ENCODE data around the gene SCAF8.

The SCAF8 gene

DNA sequence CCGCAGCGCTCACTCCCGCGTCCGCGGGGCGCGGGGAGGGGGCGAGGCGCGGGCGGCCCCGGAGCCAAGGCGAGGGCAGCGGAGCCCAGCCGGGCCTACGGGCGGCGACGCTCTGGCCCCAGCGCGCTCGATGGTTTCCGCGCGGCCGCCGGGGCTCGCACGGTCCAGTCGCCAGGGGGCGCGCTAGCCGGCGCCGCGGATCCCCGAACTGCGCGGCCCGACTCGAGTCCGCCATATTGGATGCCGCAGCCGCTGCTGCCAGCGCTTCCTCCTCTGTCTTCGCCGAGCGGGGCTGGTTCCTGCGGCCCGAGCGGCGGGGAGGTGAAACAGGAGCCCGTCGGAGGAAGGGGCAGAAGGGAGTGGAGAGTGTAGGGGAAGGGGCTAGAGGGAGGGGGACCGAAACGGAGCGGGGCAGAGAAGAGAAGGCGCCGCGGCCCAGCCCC, at the start of gene SCAF8 (continued):
- TF ChIP-seq, protein P1, sequence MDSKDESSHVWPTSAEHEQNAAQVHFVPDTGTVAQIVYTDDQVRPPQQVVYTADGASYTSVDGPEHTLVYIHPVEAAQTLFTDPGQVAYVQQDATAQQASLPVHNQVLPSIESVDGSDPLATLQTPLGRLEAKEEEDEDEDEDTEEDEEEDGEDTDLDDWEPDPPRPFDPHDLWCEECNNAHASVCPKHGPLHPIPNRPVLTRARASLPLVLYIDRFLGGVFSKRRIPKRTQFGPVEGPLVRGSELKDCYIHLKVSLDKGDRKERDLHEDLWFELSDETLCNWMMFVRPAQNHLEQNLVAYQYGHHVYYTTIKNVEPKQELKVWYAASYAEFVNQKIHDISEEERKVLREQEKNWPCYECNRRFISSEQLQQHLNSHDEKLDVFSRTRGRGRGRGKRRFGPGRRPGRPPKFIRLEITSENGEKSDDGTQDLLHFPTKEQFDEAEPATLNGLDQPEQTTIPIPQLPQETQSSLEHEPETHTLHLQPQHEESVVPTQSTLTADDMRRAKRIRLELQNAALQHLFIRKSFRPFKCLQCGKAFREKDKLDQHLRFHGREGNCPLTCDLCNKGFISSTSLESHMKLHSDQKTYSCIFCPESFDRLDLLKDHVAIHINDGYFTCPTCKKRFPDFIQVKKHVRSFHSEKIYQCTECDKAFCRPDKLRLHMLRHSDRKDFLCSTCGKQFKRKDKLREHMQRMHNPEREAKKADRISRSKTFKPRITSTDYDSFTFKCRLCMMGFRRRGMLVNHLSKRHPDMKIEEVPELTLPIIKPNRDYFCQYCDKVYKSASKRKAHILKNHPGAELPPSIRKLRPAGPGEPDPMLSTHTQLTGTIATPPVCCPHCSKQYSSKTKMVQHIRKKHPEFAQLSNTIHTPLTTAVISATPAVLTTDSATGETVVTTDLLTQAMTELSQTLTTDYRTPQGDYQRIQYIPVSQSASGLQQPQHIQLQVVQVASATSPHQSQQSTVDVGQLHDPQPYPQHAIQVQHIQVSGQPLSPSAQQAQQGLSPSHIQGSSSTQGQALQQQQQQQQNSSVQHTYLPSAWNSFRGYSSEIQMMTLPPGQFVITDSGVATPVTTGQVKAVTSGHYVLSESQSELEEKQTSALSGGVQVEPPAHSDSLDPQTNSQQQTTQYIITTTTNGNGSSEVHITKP (tag by site-specific recombination; IDR thresholded peaks at IDR 0.05): no peak
- TF ChIP-seq ZNF302 (tag by site-specific recombination; IDR thresholded peaks at IDR 0.05; ENCODE audit: low read depth) (no peak), ZBTB7A (tag by site-specific recombination; IDR thresholded peaks at IDR 0.05; ENCODE audit: low read depth) (no peak), EGR2 (tag by site-specific recombination; IDR thresholded peaks at IDR 0.05; ENCODE audit: low read depth) (no peak), KLF16 (tag by site-specific recombination; IDR thresholded peaks at IDR 0.05) (peak; percentile 19; the same call in 1 of the 2 replicates), ZNF121 (tag by site-specific recombination; IDR thresholded peaks at IDR 0.05) (no peak), SALL2 (tag by site-specific recombination; IDR thresholded peaks at IDR 0.05; ENCODE audit: borderline replicate concordance) (no peak), ZNF248 (tag by site-specific recombination; IDR thresholded peaks at IDR 0.05) (no peak), ZNF501 (tag by site-specific recombination; IDR thresholded peaks at IDR 0.05) (0 out of 2 replicates have a peak, but pooled peaks have one; percentile 7), ZNF2 (tag by site-specific recombination; IDR thresholded peaks at IDR 0.05) (no peak), ZEB2 (tag by site-specific recombination; IDR thresholded peaks at IDR 0.05) (peak; percentile 66; the same call in 1 of the 2 replicates), ZNF169 (tag by site-specific recombination; IDR thresholded peaks at IDR 0.05) (no peak), ZNF175 (tag by site-specific recombination; IDR thresholded peaks at IDR 0.05) (no peak), PRDM2 (tag by site-specific recombination; IDR thresholded peaks at IDR 0.05; ENCODE audit: borderline replicate concordance) (no peak), ZNF560 (tag by site-specific recombination; IDR thresholded peaks at IDR 0.05; ENCODE audit: borderline replicate concordance) (no peak), ZNF626 (tag by site-specific recombination; IDR thresholded peaks at IDR 0.05) (peak; percentile 11; the same call in 1 of the 2 replicates), ZNF140 (tag by site-specific recombination; IDR thresholded peaks at IDR 0.05) (no peak), ZNF701 (tag by site-specific recombination; IDR thresholded peaks at IDR 0.05) (no peak), ZNF513 (tag by site-specific recombination; IDR thresholded peaks at IDR 0.05) (0 out of 2 replicates have a peak, but pooled peaks have one; percentile 7), ZNF221 (tag by site-specific recombination; IDR thresholded peaks at IDR 0.05; ENCODE audit: borderline replicate concordance) (no peak), SETDB1 (IDR thresholded peaks at IDR 0.05; ENCODE audit: insufficient read length, low read length) (no peak), OSR2 (tag by site-specific recombination; IDR thresholded peaks at IDR 0.05) (no peak), ZNF623 (tag by site-specific recombination; IDR thresholded peaks at IDR 0.05) (no peak), ZNF146 (tag by site-specific recombination; IDR thresholded peaks at IDR 0.05) (0 out of 2 replicates have a peak, but pooled peaks have one; percentile 3), ZNF610 (tag by site-specific recombination; IDR thresholded peaks at IDR 0.05; ENCODE audit: borderline replicate concordance) (no peak)
- TF ChIP-seq, protein P2, sequence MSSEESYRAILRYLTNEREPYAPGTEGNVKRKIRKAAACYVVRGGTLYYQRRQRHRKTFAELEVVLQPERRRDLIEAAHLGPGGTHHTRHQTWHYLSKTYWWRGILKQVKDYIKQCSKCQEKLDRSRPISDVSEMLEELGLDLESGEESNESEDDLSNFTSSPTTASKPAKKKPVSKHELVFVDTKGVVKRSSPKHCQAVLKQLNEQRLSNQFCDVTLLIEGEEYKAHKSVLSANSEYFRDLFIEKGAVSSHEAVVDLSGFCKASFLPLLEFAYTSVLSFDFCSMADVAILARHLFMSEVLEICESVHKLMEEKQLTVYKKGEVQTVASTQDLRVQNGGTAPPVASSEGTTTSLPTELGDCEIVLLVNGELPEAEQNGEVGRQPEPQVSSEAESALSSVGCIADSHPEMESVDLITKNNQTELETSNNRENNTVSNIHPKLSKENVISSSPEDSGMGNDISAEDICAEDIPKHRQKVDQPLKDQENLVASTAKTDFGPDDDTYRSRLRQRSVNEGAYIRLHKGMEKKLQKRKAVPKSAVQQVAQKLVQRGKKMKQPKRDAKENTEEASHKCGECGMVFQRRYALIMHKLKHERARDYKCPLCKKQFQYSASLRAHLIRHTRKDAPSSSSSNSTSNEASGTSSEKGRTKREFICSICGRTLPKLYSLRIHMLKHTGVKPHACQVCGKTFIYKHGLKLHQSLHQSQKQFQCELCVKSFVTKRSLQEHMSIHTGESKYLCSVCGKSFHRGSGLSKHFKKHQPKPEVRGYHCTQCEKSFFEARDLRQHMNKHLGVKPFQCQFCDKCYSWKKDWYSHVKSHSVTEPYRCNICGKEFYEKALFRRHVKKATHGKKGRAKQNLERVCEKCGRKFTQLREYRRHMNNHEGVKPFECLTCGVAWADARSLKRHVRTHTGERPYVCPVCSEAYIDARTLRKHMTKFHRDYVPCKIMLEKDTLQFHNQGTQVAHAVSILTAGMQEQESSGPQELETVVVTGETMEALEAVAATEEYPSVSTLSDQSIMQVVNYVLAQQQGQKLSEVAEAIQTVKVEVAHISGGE (tag by site-specific recombination; conservative IDR thresholded peaks at IDR 0.05; ENCODE audit: low read depth): no peak

Measured in HEK293 (cell line).